Smooth muscle cell (in vitro differentiated cells): ENCODE measurements around the gene CTNND2. TPM values are rescaled to one million over a fixed set of nuclear protein-coding genes. Genes with fewer than 3 reads are reported as not detected.

Experiments
- DNase-seq: peaks from one replicate; lab custom pipeline; 2025; ENCODE audit not compliant: unreplicated experiment; lab: John Stamatoyannopoulos, UW
- H2AFZ ChIP-seq: fragments of 200-600 bp; sonication (generic); 2 replicates; pipeline ENCODE4 v1.6.0; 2016; ENCODE audit warnings: antibody characterized with exemption, low read depth, mild to moderate bottlenecking
- H3F3A ChIP-seq: fragments of 200-600 bp; sonication (generic); 2 replicates; pipeline ENCODE4 v1.6.0; 2017; ENCODE audit warnings: antibody characterized with exemption, low read depth
- H3K27ac ChIP-seq: fragments of 200-600 bp; sonication (generic); 2 replicates; pipeline ENCODE4 v1.5.1; 2016; ENCODE audit warnings: low read depth, mild to moderate bottlenecking
- H3K27me3 ChIP-seq: fragments of 200-600 bp; sonication (generic); 2 replicates; pipeline ENCODE4 v1.6.1; 2016; ENCODE audit warnings: low read depth, mild to moderate bottlenecking
- H3K36me3 ChIP-seq: fragments of 200-600 bp; sonication (generic); 2 replicates; pipeline ENCODE4 v1.5.1; 2016; ENCODE audit warnings: low read depth
- H3K4me1 ChIP-seq: fragments of 200-600 bp; sonication (generic); 2 replicates; pipeline ENCODE4 v1.5.1; 2016; ENCODE audit warnings: low read depth
- H3K4me2 ChIP-seq: fragments of 200-600 bp; sonication (generic); 2 replicates; pipeline ENCODE4 v1.6.0; 2016; ENCODE audit warnings: mild to moderate bottlenecking
- H3K4me3 ChIP-seq: fragments of 200-600 bp; sonication (generic); 2 replicates; pipeline ENCODE4 v1.5.1; 2016; ENCODE audit warnings: mild to moderate bottlenecking
- H3K79me2 ChIP-seq: fragments of 200-600 bp; sonication (generic); 2 replicates; pipeline ENCODE4 v1.6.0; 2016; ENCODE audit warnings: low read depth, mild to moderate bottlenecking
- H3K9ac ChIP-seq: fragments of 200-600 bp; sonication (generic); 2 replicates; pipeline ENCODE4 v1.6.0; 2016; ENCODE audit warnings: low read depth
- H3K9me3 ChIP-seq: fragments of 200-600 bp; sonication (generic); replicated peaks from 2 replicates; pipeline ENCODE4 v1.5.1; 2016; ENCODE audit warnings: low read depth
- H4K20me1 ChIP-seq: fragments of 200-600 bp; sonication (generic); 2 replicates; pipeline ENCODE4 v1.6.0; 2016; ENCODE audit warnings: low read depth
- WGBS: methylation state at CpG from one replicate; pipeline ENCODE4 v1.1.7; 2016; ENCODE audit warnings: low lambda C conversion rate; 5-methylcytosine and 5-hydroxymethylcytosine counted together
- polyA plus RNA-seq: library from polyadenylated mRNA; unstranded; fragments of >200 nt; fragmentation: Nextera tagmentation; extraction: Ambion mirVana; gene quantifications from 2 replicates; pipeline ENCODE4 v1.2.1, GENCODE V29; 2016
- total RNA-seq: library from RNA; depleted of rRNA; stranded (reverse); fragments of >200 nt; gene quantifications from 2 replicates; pipeline ENCODE4 v1.2.3, GENCODE V29; 2014
- TF ChIP-seq, protein P1 (sequence below): fragments of 200-600 bp; sonication (generic); IDR thresholded peaks from 2 replicates; pipeline ENCODE4 v1.5.1; 2017; ENCODE audit warnings: borderline replicate concordance, mild to moderate bottlenecking, antibody characterized with exemption; ENCODE audit not compliant: insufficient read depth, poor library complexity, severe bottlenecking

The CTNND2 gene
- total and polyA plus RNA-seq, 2 experiments from 2014 or later, result 2.7 to 5.8 TPM

GRCh38 chr5:11139217-11139865 lies 764.9 kb downstream of the CTNND2 start:
- 67% methylated on average over 9 of the region's 9 CpGs for WGBS
- Histone ChIP-seq H3K27me3 (no peaks in the 10 kb centered on the region), H3K4me3 (no peak overlapping the region), H3K4me2 (no peak overlapping the region), H3K4me1 (no peaks in the 10 kb centered on the region), H2AFZ (no peak overlapping the region), H3K36me3 (no peaks in the 10 kb centered on the region), H3F3A (no peaks in the 10 kb centered on the region), H3K79me2 (no peaks in the 10 kb centered on the region), H3K9ac (no peak overlapping the region), H4K20me1 (no peaks in the 10 kb centered on the region), H3K9me3 (no peaks in the 10 kb centered on the region), H3K27ac (no peak overlapping the region)
- DNase-seq, result no peak
- TF ChIP-seq, protein P1, sequence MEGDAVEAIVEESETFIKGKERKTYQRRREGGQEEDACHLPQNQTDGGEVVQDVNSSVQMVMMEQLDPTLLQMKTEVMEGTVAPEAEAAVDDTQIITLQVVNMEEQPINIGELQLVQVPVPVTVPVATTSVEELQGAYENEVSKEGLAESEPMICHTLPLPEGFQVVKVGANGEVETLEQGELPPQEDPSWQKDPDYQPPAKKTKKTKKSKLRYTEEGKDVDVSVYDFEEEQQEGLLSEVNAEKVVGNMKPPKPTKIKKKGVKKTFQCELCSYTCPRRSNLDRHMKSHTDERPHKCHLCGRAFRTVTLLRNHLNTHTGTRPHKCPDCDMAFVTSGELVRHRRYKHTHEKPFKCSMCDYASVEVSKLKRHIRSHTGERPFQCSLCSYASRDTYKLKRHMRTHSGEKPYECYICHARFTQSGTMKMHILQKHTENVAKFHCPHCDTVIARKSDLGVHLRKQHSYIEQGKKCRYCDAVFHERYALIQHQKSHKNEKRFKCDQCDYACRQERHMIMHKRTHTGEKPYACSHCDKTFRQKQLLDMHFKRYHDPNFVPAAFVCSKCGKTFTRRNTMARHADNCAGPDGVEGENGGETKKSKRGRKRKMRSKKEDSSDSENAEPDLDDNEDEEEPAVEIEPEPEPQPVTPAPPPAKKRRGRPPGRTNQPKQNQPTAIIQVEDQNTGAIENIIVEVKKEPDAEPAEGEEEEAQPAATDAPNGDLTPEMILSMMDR, result no peak

DNA sequence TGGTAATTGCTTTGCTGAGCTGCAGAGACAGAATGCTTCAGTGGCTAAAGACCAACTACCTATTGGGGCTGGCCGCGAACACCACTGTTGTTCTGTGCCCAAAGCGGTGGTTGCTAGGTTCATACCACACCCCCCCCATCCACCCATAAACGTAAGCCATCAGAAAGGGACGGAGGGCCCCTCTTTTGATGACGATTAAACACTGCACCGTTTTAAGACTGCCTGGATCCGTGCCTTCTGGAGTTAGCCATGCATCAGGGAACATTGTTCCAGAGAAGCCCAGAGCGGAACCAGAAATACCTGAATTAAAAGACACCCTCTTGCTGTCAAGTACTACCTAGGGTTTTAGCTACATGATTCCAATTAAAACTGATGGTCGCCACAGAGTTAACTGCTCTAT lies 774.1 kb downstream of the CTNND2 start:
- no peak for DNase-seq
- no peak overlapping the region for H2AFZ ChIP-seq
- H3K4me1 ChIP-seq, result no peaks in the 10 kb centered on the region
- H3K9ac ChIP-seq, result no peak overlapping the region
- no peaks in the 10 kb centered on the region for H4K20me1 ChIP-seq
- TF ChIP-seq, protein P1, result no peak
- no peaks in the 10 kb centered on the region for H3K27me3 ChIP-seq
- no peak overlapping the region for H3K4me3 ChIP-seq
- H3K36me3 ChIP-seq, result no peaks in the 10 kb centered on the region
- H3K9me3 ChIP-seq, result no peaks in the 10 kb centered on the region
- 89% methylated on average over 10 of the region's 10 CpGs for WGBS
- no peaks in the 10 kb centered on the region for H3K79me2 ChIP-seq
- no peak overlapping the region for H3K4me2 ChIP-seq
- no peak overlapping the region for H3K27ac ChIP-seq
- H3F3A ChIP-seq, result no peaks in the 10 kb centered on the region

DNA sequence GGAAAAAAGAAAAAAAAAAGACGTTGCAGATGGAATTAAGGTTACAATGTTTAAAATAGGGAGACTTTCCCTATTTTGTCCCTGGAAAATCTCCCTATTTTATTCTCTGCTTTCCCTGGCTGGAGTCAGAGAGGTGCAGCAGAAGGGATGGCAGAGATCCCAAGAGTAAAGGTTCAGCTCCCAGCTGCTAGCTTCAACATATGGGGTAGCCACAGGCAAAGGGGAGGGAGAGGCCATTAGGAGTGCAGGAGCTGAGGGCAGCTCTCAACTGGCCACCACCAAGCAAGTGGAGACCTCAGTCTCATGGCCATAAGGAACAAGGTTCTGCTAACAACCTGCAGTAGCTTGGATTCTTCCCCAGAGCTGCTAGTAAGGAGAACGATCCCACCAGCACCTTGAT lies 776.2 kb downstream of the CTNND2 start:
- H3K36me3 ChIP-seq, result no peaks in the 10 kb centered on the region
- no peak overlapping the region for H3K9ac ChIP-seq
- H3K4me2 ChIP-seq, result no peak overlapping the region
- H2AFZ ChIP-seq, result no peak overlapping the region
- H3K4me3 ChIP-seq, result no peak overlapping the region
- no peaks in the 10 kb centered on the region for H4K20me1 ChIP-seq
- H3K4me1 ChIP-seq, result no peaks in the 10 kb centered on the region
- no peak overlapping the region for H3K27ac ChIP-seq
- TF ChIP-seq, protein P1, result no peak
- H3K79me2 ChIP-seq, result no peaks in the 10 kb centered on the region
- no peaks in the 10 kb centered on the region for H3K9me3 ChIP-seq
- no peaks in the 10 kb centered on the region for H3F3A ChIP-seq
- WGBS, result 87% methylated on average over 2 of the region's 2 CpGs
- DNase-seq, result no peak
- no peaks in the 10 kb centered on the region for H3K27me3 ChIP-seq

DNA sequence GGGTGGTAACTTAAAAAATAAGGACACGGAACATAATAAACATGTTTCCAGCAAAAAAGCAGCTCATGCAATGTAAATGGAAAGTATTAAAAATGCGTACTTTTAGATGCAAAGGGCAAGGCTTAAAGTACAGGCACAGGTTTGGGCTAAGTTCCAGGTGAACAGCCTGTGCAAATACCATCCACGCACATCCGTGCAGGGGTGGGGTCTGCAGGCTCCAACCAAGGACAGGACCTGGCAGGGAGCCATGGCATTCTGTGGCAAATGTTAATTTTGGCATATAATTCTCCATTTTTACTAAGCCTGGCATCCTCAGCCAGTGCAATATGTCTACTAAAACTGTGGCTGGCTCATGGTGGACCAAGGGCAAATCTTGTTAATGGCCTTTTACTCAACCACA lies 777.4 kb downstream of the CTNND2 start:
- Histone ChIP-seq H3K79me2 (no peaks in the 10 kb centered on the region), H3K4me3 (no peak overlapping the region), H3F3A (no peaks in the 10 kb centered on the region), H3K36me3 (no peaks in the 10 kb centered on the region), H3K9me3 (no peaks in the 10 kb centered on the region), H3K4me1 (no peaks in the 10 kb centered on the region), H3K4me2 (no peak overlapping the region), H3K9ac (no peak overlapping the region), H3K27me3 (no peaks in the 10 kb centered on the region), H3K27ac (no peak overlapping the region), H4K20me1 (no peaks in the 10 kb centered on the region), H2AFZ (no peak overlapping the region)
- TF ChIP-seq, protein P1, result no peak
- no peak for DNase-seq
- WGBS, result over 99% methylated on average over 4 of the region's 4 CpGs
